ENCODE data around the gene FSTL3. TPM values are rescaled to one million over a fixed set of nuclear protein-coding genes. Genes with fewer than 3 reads are reported as not detected.

The FSTL3 gene
- total RNA-seq, 2 donors from 2014 or later, result 69.3 to 241 TPM

DNA sequence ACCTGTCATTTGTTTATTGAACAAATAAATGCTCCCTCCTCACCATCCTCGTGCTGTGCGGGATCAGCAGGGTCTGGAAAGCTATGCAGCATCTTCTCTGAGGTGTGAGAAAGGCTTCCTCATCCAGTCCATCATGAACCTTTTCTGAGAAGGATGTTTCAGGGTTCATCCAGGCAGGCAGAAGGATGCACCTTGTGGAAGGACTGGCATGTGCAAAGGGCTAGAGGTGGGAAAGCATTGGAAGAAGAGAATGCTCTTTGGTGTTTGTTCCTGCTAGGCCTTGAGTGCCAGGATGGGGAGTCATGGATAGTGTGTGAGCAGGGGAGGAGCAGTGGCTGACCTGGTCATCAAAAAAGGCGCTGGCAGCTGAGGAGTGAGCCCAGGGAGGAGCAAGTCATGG, 39.2 kb downstream of the FSTL3 start:
- TF ChIP-seq POLR2AphosphoS5 (IDR thresholded peaks at IDR 0.05) (no peak), POLR2A (IDR thresholded peaks at IDR 0.05) (no peak)
- TF ChIP-seq, protein P1, sequence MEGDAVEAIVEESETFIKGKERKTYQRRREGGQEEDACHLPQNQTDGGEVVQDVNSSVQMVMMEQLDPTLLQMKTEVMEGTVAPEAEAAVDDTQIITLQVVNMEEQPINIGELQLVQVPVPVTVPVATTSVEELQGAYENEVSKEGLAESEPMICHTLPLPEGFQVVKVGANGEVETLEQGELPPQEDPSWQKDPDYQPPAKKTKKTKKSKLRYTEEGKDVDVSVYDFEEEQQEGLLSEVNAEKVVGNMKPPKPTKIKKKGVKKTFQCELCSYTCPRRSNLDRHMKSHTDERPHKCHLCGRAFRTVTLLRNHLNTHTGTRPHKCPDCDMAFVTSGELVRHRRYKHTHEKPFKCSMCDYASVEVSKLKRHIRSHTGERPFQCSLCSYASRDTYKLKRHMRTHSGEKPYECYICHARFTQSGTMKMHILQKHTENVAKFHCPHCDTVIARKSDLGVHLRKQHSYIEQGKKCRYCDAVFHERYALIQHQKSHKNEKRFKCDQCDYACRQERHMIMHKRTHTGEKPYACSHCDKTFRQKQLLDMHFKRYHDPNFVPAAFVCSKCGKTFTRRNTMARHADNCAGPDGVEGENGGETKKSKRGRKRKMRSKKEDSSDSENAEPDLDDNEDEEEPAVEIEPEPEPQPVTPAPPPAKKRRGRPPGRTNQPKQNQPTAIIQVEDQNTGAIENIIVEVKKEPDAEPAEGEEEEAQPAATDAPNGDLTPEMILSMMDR (IDR thresholded peaks at IDR 0.05), result no peak
- intact Hi-C loops (cut with DNase I), result no loop called here
- DNase-seq (ENCODE audit: low spot score), result no peak
- Histone ChIP-seq H3K9me3 (no peaks in the 10 kb centered on the region), H3K27ac (no peak overlapping the region), H3K4me1 (replicated peaks) (no peaks in the 10 kb centered on the region), H3K27me3 (replicated peaks; ENCODE audit: insufficient read depth) (no peaks in the 10 kb centered on the region), H3K4me3 (no peak overlapping the region), H3K36me3 (no peaks in the 10 kb centered on the region)
- 96% methylated on average over 3 of the region's 3 CpGs for WGBS

DNA sequence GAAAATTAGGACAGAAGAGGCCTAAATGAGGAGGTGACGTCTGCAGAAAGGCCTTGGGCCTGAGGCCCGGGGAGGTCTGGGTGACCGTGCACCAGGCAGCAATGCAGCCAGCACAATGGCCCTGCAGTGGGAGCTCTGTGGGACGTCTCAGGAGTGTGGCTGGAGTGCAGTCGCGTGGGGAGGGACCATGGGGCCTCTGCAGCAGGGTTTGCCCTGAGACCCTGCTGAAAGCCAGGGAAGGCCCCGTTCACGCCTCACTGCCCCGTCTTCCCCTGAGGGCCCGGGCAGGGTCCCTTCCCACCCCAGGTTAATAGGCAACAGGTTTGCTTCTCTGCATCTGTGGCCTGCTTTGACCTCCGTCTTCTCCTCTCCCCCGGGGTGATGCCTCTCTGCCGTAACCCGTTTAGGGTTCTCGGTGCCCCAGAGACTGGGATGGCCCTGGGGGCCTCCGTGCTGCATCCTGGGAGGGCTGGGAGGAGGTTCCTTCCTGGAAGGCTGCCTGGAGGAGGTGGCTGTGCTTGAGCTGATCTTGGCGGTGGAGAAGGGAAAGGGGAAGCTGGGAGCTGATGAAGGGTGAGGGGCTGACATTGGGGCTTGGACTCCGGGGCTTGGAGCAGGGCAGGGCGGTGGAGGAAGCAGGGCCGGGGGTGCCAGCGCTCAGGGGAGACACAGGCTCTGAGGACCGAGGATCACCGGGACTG, 42.2 kb downstream of the FSTL3 start:
- H3K36me3 ChIP-seq, result no peaks in the 10 kb centered on the region
- TF ChIP-seq, protein P1 (IDR thresholded peaks at IDR 0.05), result no peak
- DNase-seq (ENCODE audit: low spot score), result no peak
- intact Hi-C loops (cut with DNase I), result no loop called here
- H3K4me1 ChIP-seq (replicated peaks), result no peaks in the 10 kb centered on the region
- peak overlapping the region; percentile 23 to 53 for H3K27ac ChIP-seq
- no peak overlapping the region for H3K4me3 ChIP-seq
- no peaks in the 10 kb centered on the region for H3K9me3 ChIP-seq
- no peaks in the 10 kb centered on the region for H3K27me3 ChIP-seq (replicated peaks; ENCODE audit: insufficient read depth)
- 60% methylated on average over 23 of the region's 23 CpGs for WGBS

DNA sequence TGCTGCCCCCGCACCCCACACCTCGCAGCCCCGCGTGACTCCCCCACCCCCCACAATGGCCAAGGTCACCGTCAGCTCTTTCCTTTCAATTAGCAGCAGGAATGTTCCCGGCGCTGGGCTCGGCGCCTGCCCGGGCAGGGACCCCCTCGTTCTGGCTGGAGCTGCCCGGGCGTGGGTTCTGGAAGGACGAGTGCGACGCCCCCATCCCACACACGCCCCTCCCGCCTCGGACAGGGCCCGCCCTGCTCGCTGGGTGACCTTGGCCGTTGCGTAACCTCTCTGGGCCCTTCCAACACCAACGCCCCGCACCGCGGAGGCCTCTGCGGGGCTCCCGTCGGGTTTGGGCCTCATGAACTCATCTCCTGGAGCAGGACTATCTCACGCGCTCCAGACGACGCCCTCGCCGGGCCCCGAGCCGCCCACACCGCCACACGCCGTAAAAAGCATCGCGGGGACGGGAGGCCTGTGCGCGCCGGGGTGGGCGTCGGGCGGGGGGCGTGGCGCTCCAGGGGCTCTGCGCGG, 42.9 kb downstream of the FSTL3 start:
- TF ChIP-seq POLR2AphosphoS5 (IDR thresholded peaks at IDR 0.05), result no peak
- TF ChIP-seq, protein P1 (IDR thresholded peaks at IDR 0.05), result no peak
- Histone ChIP-seq H3K4me1 (replicated peaks) (no peaks in the 10 kb centered on the region), H3K27me3 (replicated peaks; ENCODE audit: insufficient read depth) (no peaks in the 10 kb centered on the region), H3K4me3 (no peak overlapping the region), H3K9me3 (no peaks in the 10 kb centered on the region), H3K36me3 (no peaks in the 10 kb centered on the region), H3K27ac (peak overlapping the region; percentile 23 to 53)
- 25% methylated on average over 42 of the region's 54 CpGs for WGBS
- intact Hi-C loops (cut with DNase I), result no loop called here
- no peak for DNase-seq (ENCODE audit: low spot score)

DNA sequence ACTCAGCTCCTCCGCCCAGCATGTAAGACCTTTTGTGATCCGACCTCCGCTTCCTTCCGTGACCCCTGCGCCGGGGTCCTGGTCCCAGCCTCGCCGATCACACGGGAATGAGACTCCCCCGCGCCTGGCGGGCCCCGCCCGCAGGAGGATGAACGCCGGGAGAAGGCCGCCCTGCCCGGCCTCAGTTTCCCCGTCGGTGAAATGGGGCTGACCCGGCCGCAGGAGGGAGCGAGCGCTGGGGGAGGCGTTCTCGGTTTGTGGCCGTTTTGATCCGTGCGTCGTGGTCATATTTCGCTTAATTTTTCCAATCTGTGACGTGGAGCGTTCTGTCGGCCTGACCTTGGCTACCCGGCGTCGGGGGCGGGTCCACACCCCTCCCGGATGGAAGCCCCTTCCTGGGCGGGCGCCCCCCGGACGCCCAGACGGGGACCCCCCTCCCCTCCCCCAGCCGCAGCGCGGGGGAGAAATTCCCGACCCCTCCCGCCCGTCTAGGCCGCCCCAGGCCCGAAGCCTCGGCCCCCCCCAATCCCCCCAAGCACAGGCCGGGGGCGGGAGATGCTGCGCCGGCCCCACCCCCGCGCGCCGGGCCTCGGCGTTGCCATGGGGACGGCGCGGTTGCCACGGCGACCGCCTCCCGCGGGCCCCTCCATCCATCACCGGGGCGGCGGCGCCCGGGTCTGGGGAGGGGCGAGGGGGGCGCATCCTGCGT, 43.6 kb downstream of the FSTL3 start:
- intact Hi-C loops (cut with DNase I), result no loop called here
- Histone ChIP-seq H3K36me3 (no peaks in the 10 kb centered on the region), H3K4me3 (no peak overlapping the region), H3K27ac (peak overlapping the region; percentile 23 to 53), H3K9me3 (no peaks in the 10 kb centered on the region), H3K27me3 (replicated peaks; ENCODE audit: insufficient read depth) (no peaks in the 10 kb centered on the region), H3K4me1 (replicated peaks) (no peaks in the 10 kb centered on the region)
- 25% methylated on average over 63 of the region's 79 CpGs for WGBS
- DNase-seq (ENCODE audit: low spot score), result no peak
- TF ChIP-seq POLR2A (IDR thresholded peaks at IDR 0.05), result no peak
- TF ChIP-seq POLR2AphosphoS5 (IDR thresholded peaks at IDR 0.05), result no peak
- TF ChIP-seq, protein P1 (IDR thresholded peaks at IDR 0.05), result no peak
